DMS53 (cell line): ENCODE measurements around the gene CFAP92.
A peak's percentile ranks its signal among the peaks of the same experiment; 100 is the strongest.
"Not testable (repeated sequence)": the region's sequence is repeated elsewhere in the genome, so short reads cannot be mapped to it uniquely, and the experiment has no call there.

ENCODE experiments used
- DNase-seq: peaks from one replicate; lab custom pipeline; 2025; lab: John Stamatoyannopoulos, UW

CFAP92 gene

GRCh38 chr3:128902426-128902825 lies 91.5 kb downstream of the CFAP92 start:
- DNase-seq: no peak

- DNase-seq: no peak
Measured at GRCh38 chr3:128895843-128896697, 97.8 kb downstream of the CFAP92 start.

GRCh38 chr3:128889139-128889894 lies 104.6 kb downstream of the CFAP92 start:
- no peak for DNase-seq

- DNase-seq: no peak
Measured at GRCh38 chr3:128884992-128885391, 108.9 kb downstream of the CFAP92 start.

- no peak for DNase-seq
Measured at GRCh38 chr3:128882719-128883118, 111.2 kb downstream of the CFAP92 start.

GRCh38 chr3:128881576-128881975 lies 112.3 kb downstream of the CFAP92 start:
- no peak for DNase-seq

GRCh38 chr3:128880455-128880854 lies 113.4 kb downstream of the CFAP92 start:
- not testable (repeated sequence) for DNase-seq

GRCh38 chr3:128879991-128880390 lies 113.9 kb downstream of the CFAP92 start:
- peak; percentile 38 for DNase-seq

GRCh38 chr3:128879125-128879969 lies 114.5 kb downstream of the CFAP92 start, which contains the start of gene ACAD9:
TSS of gene ACAD9 (plus strand) at chr3:128879620. CDS start at chr3:128879692, 72 bp downstream.
- DNase-seq: peak; percentile 97

GRCh38 chr3:128878556-128879124 lies 115.2 kb downstream of the CFAP92 start:
- peak; percentile 56 for DNase-seq

GRCh38 chr3:128878011-128878457 lies 115.8 kb downstream of the CFAP92 start:
- no peak for DNase-seq

- no peak for DNase-seq
Measured at GRCh38 chr3:128875556-128876120, 118.2 kb downstream of the CFAP92 start.

GRCh38 chr3:128874481-128875180 lies 119.2 kb downstream of the CFAP92 start:
- DNase-seq: no peak

- peak; percentile 9 for DNase-seq
Measured at GRCh38 chr3:128873244-128874022, 120.4 kb downstream of the CFAP92 start.

GRCh38 chr3:128872744-128873143 lies 121.1 kb downstream of the CFAP92 start:
- no peak for DNase-seq

- DNase-seq: no peak
Measured at GRCh38 chr3:128872282-128872681, 121.6 kb downstream of the CFAP92 start.

GRCh38 chr3:128870347-128870746 lies 123.5 kb downstream of the CFAP92 start:
- no peak for DNase-seq

GRCh38 chr3:128867200-128868125 lies 126.4 kb downstream of the CFAP92 start:
- no peak for DNase-seq
